Measurements from ENCODE around the gene FLT3LG. TPM values are rescaled to one million over a fixed set of nuclear protein-coding genes. Genes with fewer than 3 reads are reported as not detected.
A peak's percentile ranks its signal among the peaks of the same experiment; 100 is the strongest.

Gene FLT3LG
- total RNA-seq, 1 experiment from 2014 or later: 1.5 TPM

DNA sequence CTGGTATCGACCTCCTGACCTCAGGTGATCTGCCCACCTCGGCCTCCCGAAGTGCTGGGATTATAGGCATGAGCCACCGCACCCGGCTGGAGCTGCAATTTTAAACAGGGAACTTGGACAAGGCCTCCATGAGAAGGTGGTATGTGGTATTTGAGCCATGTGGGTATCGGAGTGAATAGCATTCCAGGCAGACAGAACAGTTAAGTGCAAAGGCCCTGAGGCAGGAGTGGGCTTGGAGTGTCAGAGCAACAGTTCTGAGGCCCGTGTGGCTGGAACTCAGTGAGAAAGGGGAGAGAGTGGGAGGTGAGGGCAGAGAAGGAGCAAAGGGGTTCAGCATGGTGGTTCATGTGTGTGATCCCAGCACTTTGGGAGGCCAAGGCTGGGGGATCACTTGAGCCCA lies 56.7 kb downstream of the FLT3LG start:
- intact Hi-C loops (cut with micrococcal nuclease; ENCODE audit: unreplicated experiment): no loop called here
- ChIA-PET CTCF (interaction anchor here (0.7 kb wide), 1 partner anchor 18 kb away, joined by 6 read pairs; no protein-coding TSS in a partner anchor), POLR2A (no interaction called here)
- ATAC-seq (no peak), DNase-seq (ENCODE audit: low read depth, low spot score) (no peak)
- no peaks in the 10 kb centered on the region for H3K27me3 ChIP-seq (ENCODE audit: control insufficient read depth, insufficient read depth, low read length)
- BruUV-seq (replicated peaks): no TSS peak
- no peaks in the 10 kb centered on the region for H3K36me3 ChIP-seq (ENCODE audit: control insufficient read depth, insufficient read depth, low read length)
- no peak overlapping the region for H3K4me3 ChIP-seq (ENCODE audit: low read depth in 2 of 2, low read length in 2 of 2)
- TF ChIP-seq, protein P1, sequence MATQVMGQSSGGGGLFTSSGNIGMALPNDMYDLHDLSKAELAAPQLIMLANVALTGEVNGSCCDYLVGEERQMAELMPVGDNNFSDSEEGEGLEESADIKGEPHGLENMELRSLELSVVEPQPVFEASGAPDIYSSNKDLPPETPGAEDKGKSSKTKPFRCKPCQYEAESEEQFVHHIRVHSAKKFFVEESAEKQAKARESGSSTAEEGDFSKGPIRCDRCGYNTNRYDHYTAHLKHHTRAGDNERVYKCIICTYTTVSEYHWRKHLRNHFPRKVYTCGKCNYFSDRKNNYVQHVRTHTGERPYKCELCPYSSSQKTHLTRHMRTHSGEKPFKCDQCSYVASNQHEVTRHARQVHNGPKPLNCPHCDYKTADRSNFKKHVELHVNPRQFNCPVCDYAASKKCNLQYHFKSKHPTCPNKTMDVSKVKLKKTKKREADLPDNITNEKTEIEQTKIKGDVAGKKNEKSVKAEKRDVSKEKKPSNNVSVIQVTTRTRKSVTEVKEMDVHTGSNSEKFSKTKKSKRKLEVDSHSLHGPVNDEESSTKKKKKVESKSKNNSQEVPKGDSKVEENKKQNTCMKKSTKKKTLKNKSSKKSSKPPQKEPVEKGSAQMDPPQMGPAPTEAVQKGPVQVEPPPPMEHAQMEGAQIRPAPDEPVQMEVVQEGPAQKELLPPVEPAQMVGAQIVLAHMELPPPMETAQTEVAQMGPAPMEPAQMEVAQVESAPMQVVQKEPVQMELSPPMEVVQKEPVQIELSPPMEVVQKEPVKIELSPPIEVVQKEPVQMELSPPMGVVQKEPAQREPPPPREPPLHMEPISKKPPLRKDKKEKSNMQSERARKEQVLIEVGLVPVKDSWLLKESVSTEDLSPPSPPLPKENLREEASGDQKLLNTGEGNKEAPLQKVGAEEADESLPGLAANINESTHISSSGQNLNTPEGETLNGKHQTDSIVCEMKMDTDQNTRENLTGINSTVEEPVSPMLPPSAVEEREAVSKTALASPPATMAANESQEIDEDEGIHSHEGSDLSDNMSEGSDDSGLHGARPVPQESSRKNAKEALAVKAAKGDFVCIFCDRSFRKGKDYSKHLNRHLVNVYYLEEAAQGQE (IDR thresholded peaks at IDR 0.05; ENCODE audit: insufficient read depth in 1 of 2, low read depth in 2 of 2, low read length in 1 of 2): no peak
- TF ChIP-seq POLR2AphosphoS5 (IDR thresholded peaks at IDR 0.05; ENCODE audit: low read depth, low read length) (no peak), SIN3A (IDR thresholded peaks at IDR 0.05; ENCODE audit: borderline replicate concordance, insufficient read depth, low read depth, low read length) (no peak), TCF7L2 (IDR thresholded peaks at IDR 0.05; ENCODE audit: low read depth, low read length) (no peak)
- TF ChIP-seq, protein P2, sequence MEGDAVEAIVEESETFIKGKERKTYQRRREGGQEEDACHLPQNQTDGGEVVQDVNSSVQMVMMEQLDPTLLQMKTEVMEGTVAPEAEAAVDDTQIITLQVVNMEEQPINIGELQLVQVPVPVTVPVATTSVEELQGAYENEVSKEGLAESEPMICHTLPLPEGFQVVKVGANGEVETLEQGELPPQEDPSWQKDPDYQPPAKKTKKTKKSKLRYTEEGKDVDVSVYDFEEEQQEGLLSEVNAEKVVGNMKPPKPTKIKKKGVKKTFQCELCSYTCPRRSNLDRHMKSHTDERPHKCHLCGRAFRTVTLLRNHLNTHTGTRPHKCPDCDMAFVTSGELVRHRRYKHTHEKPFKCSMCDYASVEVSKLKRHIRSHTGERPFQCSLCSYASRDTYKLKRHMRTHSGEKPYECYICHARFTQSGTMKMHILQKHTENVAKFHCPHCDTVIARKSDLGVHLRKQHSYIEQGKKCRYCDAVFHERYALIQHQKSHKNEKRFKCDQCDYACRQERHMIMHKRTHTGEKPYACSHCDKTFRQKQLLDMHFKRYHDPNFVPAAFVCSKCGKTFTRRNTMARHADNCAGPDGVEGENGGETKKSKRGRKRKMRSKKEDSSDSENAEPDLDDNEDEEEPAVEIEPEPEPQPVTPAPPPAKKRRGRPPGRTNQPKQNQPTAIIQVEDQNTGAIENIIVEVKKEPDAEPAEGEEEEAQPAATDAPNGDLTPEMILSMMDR (IDR thresholded peaks at IDR 0.05): no peak
- H3K4me1 ChIP-seq (ENCODE audit: control insufficient read depth, insufficient read depth, low read length): no peaks in the 10 kb centered on the region
- H3K9me3 ChIP-seq (ENCODE audit: control insufficient read depth, insufficient read depth, low read depth, low read length): no peaks in the 10 kb centered on the region
- H3K27ac ChIP-seq (ENCODE audit: low read length): no peak overlapping the region
- in situ Hi-C loops (cut with HindIII; ENCODE audit: low pct_unique_long_range_greater_than_20kb, low sequenced_read_pairs): no loop called here

DNA sequence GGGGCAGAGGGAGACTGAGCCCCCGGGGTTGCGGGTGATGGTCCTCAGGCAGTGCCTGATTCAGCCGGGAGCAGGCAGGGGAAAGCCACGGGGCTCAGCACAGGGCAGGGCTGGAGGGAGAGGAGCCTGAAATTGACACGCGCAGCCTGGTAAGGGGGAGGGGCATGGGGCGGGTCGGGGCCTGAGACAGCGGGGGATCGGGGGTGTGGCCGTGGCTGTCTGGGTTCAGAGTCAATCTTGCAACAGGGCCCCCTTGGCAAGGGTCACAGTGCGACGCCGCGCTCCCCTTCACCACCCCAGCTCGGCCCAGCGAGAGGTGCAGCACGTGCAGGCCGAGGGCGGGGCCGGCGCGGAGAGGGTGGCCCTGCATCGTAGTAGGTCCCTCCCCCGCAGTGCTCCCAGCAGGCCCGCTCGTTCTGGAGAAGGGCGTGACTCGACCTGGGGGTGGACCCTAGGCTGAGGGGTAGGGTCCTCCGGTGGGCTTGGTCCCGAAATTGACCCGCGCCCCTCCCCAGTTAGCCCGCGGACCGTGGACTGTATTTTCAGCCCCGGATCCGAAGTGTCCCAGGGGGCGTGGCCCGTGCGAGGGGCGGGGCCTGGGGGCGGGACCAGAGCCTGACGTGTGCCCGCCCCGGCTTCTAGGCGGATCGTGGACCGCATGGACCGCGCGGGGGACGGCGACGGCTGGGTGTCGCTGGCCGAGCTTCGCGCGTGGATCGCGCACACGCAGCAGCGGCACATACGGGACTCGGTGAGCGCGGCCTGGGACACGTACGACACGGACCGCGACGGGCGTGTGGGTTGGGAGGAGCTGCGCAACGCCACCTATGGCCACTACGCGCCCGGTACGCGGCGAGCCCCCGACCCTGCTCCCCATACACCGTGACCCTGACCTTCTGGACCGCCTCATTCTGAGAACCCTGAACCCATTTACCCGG lies 59.8 kb downstream of the FLT3LG start:
- Histone ChIP-seq H3K27ac (ENCODE audit: low read length) (no peak overlapping the region), H3K4me1 (ENCODE audit: control insufficient read depth, insufficient read depth, low read length) (no peaks in the 10 kb centered on the region), H3K36me3 (ENCODE audit: control insufficient read depth, insufficient read depth, low read length) (no peaks in the 10 kb centered on the region), H3K4me3 (ENCODE audit: low read depth in 2 of 2, low read length in 2 of 2) (peak overlapping the region; percentile 52 to 60), H3K27me3 (ENCODE audit: control insufficient read depth, insufficient read depth, low read length) (no peaks in the 10 kb centered on the region), H3K9me3 (ENCODE audit: control insufficient read depth, insufficient read depth, low read depth, low read length) (no peaks in the 10 kb centered on the region)
- TF ChIP-seq TCF7L2 (IDR thresholded peaks at IDR 0.05; ENCODE audit: low read depth, low read length) (no peak), SIN3A (IDR thresholded peaks at IDR 0.05; ENCODE audit: borderline replicate concordance, insufficient read depth, low read depth, low read length) (no peak), POLR2AphosphoS5 (IDR thresholded peaks at IDR 0.05; ENCODE audit: low read depth, low read length) (no peak)
- TF ChIP-seq, protein P2 (IDR thresholded peaks at IDR 0.05): no peak; the same call in 1 of the 2 replicates
- TF ChIP-seq, protein P1 (IDR thresholded peaks at IDR 0.05; ENCODE audit: insufficient read depth in 1 of 2, low read depth in 2 of 2, low read length in 1 of 2): no peak
- ChIA-PET POLR2A (interaction anchor here (0.7 kb wide), 1 partner anchor 9 kb away, joined by 3 read pairs; no protein-coding TSS in a partner anchor), CTCF (interaction anchor here (0.6 kb wide), 1 partner anchor 36 kb away, joined by 4 read pairs; no protein-coding TSS in a partner anchor)
- DNase-seq (ENCODE audit: low read depth, low spot score) (no peak), ATAC-seq (peak; percentile 94)
- intact Hi-C loops (cut with micrococcal nuclease; ENCODE audit: unreplicated experiment) (no loop called here), in situ Hi-C loops (cut with HindIII; ENCODE audit: low pct_unique_long_range_greater_than_20kb, low sequenced_read_pairs) (no loop called here)
- no TSS peak for BruUV-seq (replicated peaks)
